ENCODE results near the gene XXYLT1. TPM values are rescaled to one million over a fixed set of nuclear protein-coding genes. Genes with fewer than 3 reads are reported as not detected.
A peak's percentile ranks its signal among the peaks of the same experiment; 100 is the strongest.

XXYLT1 gene
- total and polyA plus RNA-seq, 9 of the 15 experiments (the other 6 are each of a cell fraction or from before 2014, with no cell fraction given), result 1.9 to 18.9 (median 15.0) TPM

- TF ChIP-seq, protein P1, sequence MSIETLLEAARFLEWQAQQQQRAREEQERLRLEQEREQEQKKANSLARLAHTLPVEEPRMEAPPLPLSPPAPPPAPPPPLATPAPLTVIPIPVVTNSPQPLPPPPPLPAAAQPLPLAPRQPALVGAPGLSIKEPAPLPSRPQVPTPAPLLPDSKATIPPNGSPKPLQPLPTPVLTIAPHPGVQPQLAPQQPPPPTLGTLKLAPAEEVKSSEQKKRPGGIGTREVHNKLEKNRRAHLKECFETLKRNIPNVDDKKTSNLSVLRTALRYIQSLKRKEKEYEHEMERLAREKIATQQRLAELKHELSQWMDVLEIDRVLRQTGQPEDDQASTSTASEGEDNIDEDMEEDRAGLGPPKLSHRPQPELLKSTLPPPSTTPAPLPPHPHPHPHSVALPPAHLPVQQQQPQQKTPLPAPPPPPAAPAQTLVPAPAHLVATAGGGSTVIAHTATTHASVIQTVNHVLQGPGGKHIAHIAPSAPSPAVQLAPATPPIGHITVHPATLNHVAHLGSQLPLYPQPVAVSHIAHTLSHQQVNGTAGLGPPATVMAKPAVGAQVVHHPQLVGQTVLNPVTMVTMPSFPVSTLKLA (conservative IDR thresholded peaks at IDR 0.05), result no peak
- TF ChIP-seq GABPB2 (CRISPR knock-in tag; conservative IDR thresholded peaks at IDR 0.05), result no peak
- TF ChIP-seq PTRF (tag; IDR thresholded peaks at IDR 0.05), result no peak
- no peak for TF ChIP-seq FOSL1 (tag; conservative IDR thresholded peaks at IDR 0.05)
- no peak for TF ChIP-seq NCOA6 (IDR thresholded peaks at IDR 0.05)
- TF ChIP-seq, protein P2, sequence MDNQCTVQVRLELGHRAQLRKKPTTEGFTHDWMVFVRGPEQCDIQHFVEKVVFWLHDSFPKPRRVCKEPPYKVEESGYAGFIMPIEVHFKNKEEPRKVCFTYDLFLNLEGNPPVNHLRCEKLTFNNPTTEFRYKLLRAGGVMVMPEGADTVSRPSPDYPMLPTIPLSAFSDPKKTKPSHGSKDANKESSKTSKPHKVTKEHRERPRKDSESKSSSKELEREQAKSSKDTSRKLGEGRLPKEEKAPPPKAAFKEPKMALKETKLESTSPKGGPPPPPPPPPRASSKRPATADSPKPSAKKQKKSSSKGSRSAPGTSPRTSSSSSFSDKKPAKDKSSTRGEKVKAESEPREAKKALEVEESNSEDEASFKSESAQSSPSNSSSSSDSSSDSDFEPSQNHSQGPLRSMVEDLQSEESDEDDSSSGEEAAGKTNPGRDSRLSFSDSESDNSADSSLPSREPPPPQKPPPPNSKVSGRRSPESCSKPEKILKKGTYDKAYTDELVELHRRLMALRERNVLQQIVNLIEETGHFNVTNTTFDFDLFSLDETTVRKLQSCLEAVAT (IDR thresholded peaks at IDR 0.05), result no peak
- TF ChIP-seq POLR2H (tag; IDR thresholded peaks at IDR 0.05; ENCODE audit: low read depth), result no peak
- TF ChIP-seq ZNF311 (CRISPR knock-in tag; IDR thresholded peaks at IDR 0.05), result peak; percentile 88; the same call in 1 of the 2 replicates
- TF ChIP-seq ZC3H4 (CRISPR knock-in tag; IDR thresholded peaks at IDR 0.05; ENCODE audit: borderline replicate concordance), result no peak
- no peak for TF ChIP-seq SIRT6 (IDR thresholded peaks at IDR 0.05; ENCODE audit: low read depth, low read length)
- TF ChIP-seq, protein P3, sequence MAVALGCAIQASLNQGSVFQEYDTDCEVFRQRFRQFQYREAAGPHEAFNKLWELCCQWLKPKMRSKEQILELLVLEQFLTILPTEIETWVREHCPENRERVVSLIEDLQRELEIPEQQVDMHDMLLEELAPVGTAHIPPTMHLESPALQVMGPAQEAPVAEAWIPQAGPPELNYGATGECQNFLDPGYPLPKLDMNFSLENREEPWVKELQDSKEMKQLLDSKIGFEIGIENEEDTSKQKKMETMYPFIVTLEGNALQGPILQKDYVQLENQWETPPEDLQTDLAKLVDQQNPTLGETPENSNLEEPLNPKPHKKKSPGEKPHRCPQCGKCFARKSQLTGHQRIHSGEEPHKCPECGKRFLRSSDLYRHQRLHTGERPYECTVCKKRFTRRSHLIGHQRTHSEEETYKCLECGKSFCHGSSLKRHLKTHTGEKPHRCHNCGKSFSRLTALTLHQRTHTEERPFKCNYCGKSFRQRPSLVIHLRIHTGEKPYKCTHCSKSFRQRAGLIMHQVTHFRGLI (CRISPR knock-in tag; IDR thresholded peaks at IDR 0.05), result peak; percentile 80
- no peak for TF ChIP-seq ZNF785 (CRISPR knock-in tag; IDR thresholded peaks at IDR 0.05)
- TF ChIP-seq JUND (IDR thresholded peaks at IDR 0.05; ENCODE audit: borderline replicate concordance, low read depth, low read length), result peak; percentile 30; the same call in 1 of the 2 replicates
- TF ChIP-seq JUND (tag; IDR thresholded peaks at IDR 0.05; ENCODE audit: borderline replicate concordance, low read depth, low read length), result peak; percentile 53; the same call in 1 of the 3 replicates
- TF ChIP-seq MTA3 (IDR thresholded peaks at IDR 0.05; ENCODE audit: borderline replicate concordance), result no peak
- no peak for TF ChIP-seq C11orf30 (IDR thresholded peaks at IDR 0.05; ENCODE audit: low read depth)
- no peak for TF ChIP-seq ILK (tag; IDR thresholded peaks at IDR 0.05; ENCODE audit: borderline replicate concordance, low read depth)
- TF ChIP-seq NR2C1 (IDR thresholded peaks at IDR 0.05), result no peak
- peak; percentile 61 for TF ChIP-seq NR2C1 (tag; IDR thresholded peaks at IDR 0.05)
- no peak for TF ChIP-seq NR1H2 (CRISPR knock-in tag; IDR thresholded peaks at IDR 0.05)
- TF ChIP-seq PCBP1 (IDR thresholded peaks at IDR 0.05; ENCODE audit: low read depth, low read length, poor library complexity, severe bottlenecking), result no peak
These were observed 108.8 kb downstream of the XXYLT1 start (continued) for GRCh38 chr3:195162033-195162669.

All from K562 (cell line).